Left ventricle myocardium inferior (tissue), 1 donor: ENCODE data around the gene GREB1. TPM values are rescaled to one million over a fixed set of nuclear protein-coding genes. Genes with fewer than 3 reads are reported as not detected.

Experiments
- microRNA-seq: library from miRNA; unstranded; fragments of <30 nt; microRNA quantifications from one replicate; pipeline ENCODE4 v1.2.0, GENCODE V29; 2020
- total RNA-seq: library from RNA; stranded (reverse); fragmentation: NEBNext Ultra II Directional; extraction: Animal tissue kit (Norgen Biotek cat#: 25700); gene quantifications from one replicate; pipeline ENCODE4 v1.2.1, GENCODE V29; 2021
- donor health status: DM: no; HTN: yes; CAD: no; lungs with severe emphysema.

The GREB1 gene
- total RNA-seq, 1 donor from 2014 or later: 7.8 TPM

Small RNA genes within 50 kb of the gene (microRNA-seq; reads per million reads assigned to microRNA genes)
- gene MIR4429: not detected

Other genes with a start within 250 kb of the GREB1 start
- gene ROCK2, start 189.4 kb upstream of the GREB1 start, total RNA-seq: 30.2 TPM
- gene E2F6, start 67.9 kb upstream of the GREB1 start, total RNA-seq: 12.8 TPM
- gene NTSR2, start 136.2 kb downstream of the GREB1 start, total RNA-seq: not detected
- gene LPIN1, start 212.6 kb downstream of the GREB1 start, total RNA-seq: 43.0 TPM